Glutamatergic neuron (in vitro differentiated cells): ENCODE measurements around the gene C1orf56. TPM values are rescaled to one million over a fixed set of nuclear protein-coding genes. Genes with fewer than 3 reads are reported as not detected.
A peak's percentile ranks its signal among the peaks of the same experiment; 100 is the strongest.

Source experiments
- DNase-seq: peaks from one replicate; pipeline ENCODE4 v3.0.0; 2022
- H3K27ac Mint-ChIP-seq: one replicate; pipeline ENCODE4 v1.8.0; 2020; ENCODE audit warnings: mild to moderate bottlenecking, mixed read lengths, inconsistent platforms; ENCODE audit not compliant: unreplicated experiment
- H3K27me3 Mint-ChIP-seq: one replicate; pipeline ENCODE4 v1.8.0; 2020; ENCODE audit warnings: mild to moderate bottlenecking, moderate library complexity, mixed read lengths, inconsistent platforms; ENCODE audit not compliant: unreplicated experiment
- H3K36me3 Mint-ChIP-seq: one replicate; pipeline ENCODE4 v1.8.0; 2020; ENCODE audit warnings: mild to moderate bottlenecking, mixed read lengths, inconsistent platforms; ENCODE audit not compliant: unreplicated experiment
- H3K4me1 Mint-ChIP-seq: one replicate; pipeline ENCODE4 v1.8.0; 2020; ENCODE audit warnings: mild to moderate bottlenecking, low read depth, mixed read lengths, inconsistent platforms; ENCODE audit not compliant: unreplicated experiment
- H3K4me3 Mint-ChIP-seq: one replicate; pipeline ENCODE4 v1.8.0; 2020; ENCODE audit warnings: mild to moderate bottlenecking, mixed read lengths, inconsistent platforms; ENCODE audit not compliant: unreplicated experiment
- H3K9me3 Mint-ChIP-seq: one replicate; pipeline ENCODE4 v1.8.0; 2020; ENCODE audit warnings: mild to moderate bottlenecking, moderate library complexity, mixed read lengths, inconsistent platforms; ENCODE audit not compliant: unreplicated experiment
- CTCF ChIP-seq: fragments of 200-600 bp; sonication (generic); IDR thresholded peaks from one replicate; pipeline ENCODE4 v1.5.0; 2021; ENCODE audit not compliant: partially characterized antibody, unreplicated experiment
- total RNA-seq: library from RNA; stranded (reverse); fragmentation: NEBNext Ultra II Directional; extraction: Animal tissue kit (Norgen Biotek cat#: 25700); gene quantifications from one replicate; pipeline ENCODE4 v1.2.1, GENCODE V29; 2021; ENCODE audit not compliant: unreplicated experiment

C1orf56 gene
- total RNA-seq, 1 donor from 2014 or later = 1.8 TPM

DNA sequence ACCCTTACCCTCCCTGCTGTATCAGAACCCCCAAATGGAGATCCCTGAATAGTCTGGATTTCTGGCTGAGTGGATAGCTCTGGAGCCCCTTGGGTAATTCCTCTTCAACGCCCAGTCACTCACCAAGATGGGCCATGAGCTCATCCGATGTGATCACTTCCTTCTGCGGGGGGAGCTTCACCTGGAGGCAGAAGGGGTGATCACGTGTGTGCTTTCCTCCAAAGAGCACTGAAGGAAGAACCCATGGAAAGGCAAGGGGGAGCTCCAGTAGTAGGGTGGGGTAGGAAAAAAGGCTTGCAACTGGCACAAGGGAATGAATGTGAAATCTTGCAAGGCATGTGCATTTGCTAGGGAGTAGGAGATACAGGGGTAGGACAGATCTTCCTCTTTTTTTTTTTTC is 45.9 kb upstream of the C1orf56 start:
- H3K4me3 Mint-ChIP-seq = no peak overlapping the region
- H3K27ac Mint-ChIP-seq = no peak overlapping the region

GRCh38 chr1:151002051-151002450 is 45.5 kb upstream of the C1orf56 start:
- peaks cover 5% of the 10 kb centered on the region for H3K9me3 Mint-ChIP-seq
- no peak for TF ChIP-seq CTCF
- H3K4me1 Mint-ChIP-seq = peaks cover 18% of the 10 kb centered on the region
- no peak for DNase-seq
- peaks cover 5% of the 10 kb centered on the region for H3K36me3 Mint-ChIP-seq
- no peak overlapping the region for H3K4me3 Mint-ChIP-seq
- peaks cover 6% of the 10 kb centered on the region for H3K27me3 Mint-ChIP-seq
- no peak overlapping the region for H3K27ac Mint-ChIP-seq

More for the DNA sequence above, 45.9 kb upstream of the C1orf56 start:
- Mint-ChIP-seq H3K4me1 (peaks cover 15% of the 10 kb centered on the region), H3K27me3 (peaks cover 6% of the 10 kb centered on the region), H3K36me3 (peaks cover 5% of the 10 kb centered on the region), H3K9me3 (peaks cover 2% of the 10 kb centered on the region)
- DNase-seq = no peak
- TF ChIP-seq CTCF = no peak

DNA sequence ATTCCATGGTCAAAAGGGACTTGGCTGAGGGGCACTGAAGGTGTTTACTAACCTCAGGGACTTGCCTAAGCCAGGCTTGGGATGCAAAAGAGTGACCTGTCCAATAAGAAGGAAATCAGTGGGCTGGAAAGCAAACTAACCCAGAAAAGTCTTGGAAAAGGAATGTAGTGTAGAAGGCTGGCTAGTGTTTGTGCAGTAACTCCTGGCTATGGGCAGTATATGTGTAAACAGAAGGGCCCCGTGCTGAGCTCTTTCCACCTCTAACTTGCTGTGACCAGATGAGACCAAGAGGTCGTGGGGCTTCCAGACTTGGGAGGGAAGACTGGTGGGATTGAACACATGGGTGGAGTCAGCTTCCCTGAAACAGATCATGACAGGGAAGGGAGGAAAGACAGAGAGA is 44.9 kb upstream of the C1orf56 start:
- DNase-seq = no peak
- TF ChIP-seq CTCF = no peak
- H3K4me3 Mint-ChIP-seq = peak overlapping the region; percentile 49
- H3K36me3 Mint-ChIP-seq = peaks cover 5% of the 10 kb centered on the region
- H3K27me3 Mint-ChIP-seq = peaks cover 6% of the 10 kb centered on the region
- no peak overlapping the region for H3K27ac Mint-ChIP-seq
- H3K9me3 Mint-ChIP-seq = peaks cover 9% of the 10 kb centered on the region
- peaks cover 23% of the 10 kb centered on the region for H3K4me1 Mint-ChIP-seq

- no peak for DNase-seq
- TF ChIP-seq CTCF = no peak
- Mint-ChIP-seq H3K27me3 (peaks cover 8% of the 10 kb centered on the region), H3K9me3 (peaks cover 9% of the 10 kb centered on the region), H3K36me3 (peaks cover 5% of the 10 kb centered on the region), H3K27ac (no peak overlapping the region), H3K4me3 (no peak overlapping the region), H3K4me1 (peaks cover 27% of the 10 kb centered on the region)
Observed at GRCh38 chr1:151003180-151003579, 44.4 kb upstream of the C1orf56 start.

GRCh38 chr1:151005729-151006319 is 41.7 kb upstream of the C1orf56 start:
- Mint-ChIP-seq H3K4me1 (peaks cover 32% of the 10 kb centered on the region), H3K4me3 (peak overlapping the region; percentile 99), H3K36me3 (peaks cover 5% of the 10 kb centered on the region), H3K27me3 (peaks cover 10% of the 10 kb centered on the region), H3K27ac (peak overlapping the region; percentile 99), H3K9me3 (peaks cover 9% of the 10 kb centered on the region)
- TF ChIP-seq CTCF = no peak
- DNase-seq = no peak
